ENCODE results near the gene PDXP. TPM values are rescaled to one million over a fixed set of nuclear protein-coding genes. Genes with fewer than 3 reads are reported as not detected.

PDXP gene
- total and polyA plus RNA-seq, 2 donors (not counting 3 experiments of a cell fraction or from before 2014, with no cell fraction given), result 18.0 to 20.0 TPM

GRCh38 chr22:37701141-37701786 is 42.7 kb downstream of the PDXP start:
- Histone ChIP-seq H3K9me1 (replicated peaks; ENCODE audit: control insufficient read depth, extremely low read depth, insufficient read depth, low read length) (no peaks in the 10 kb centered on the region), H3K4me1 (ENCODE audit: control insufficient read depth, extremely low read depth, insufficient read depth, low read length) (peaks cover 6% of the 10 kb centered on the region), H3K27ac (ENCODE audit: insufficient read depth, low read depth, low read length) (no peak overlapping the region), H3K36me3 (ENCODE audit: control insufficient read depth in 2 of 2, extremely low read depth in 1 of 2, insufficient read depth in 2 of 2, low read length in 2 of 2) (no peaks in the 10 kb centered on the region), H3K79me2 (ENCODE audit: control insufficient read depth, insufficient read depth, low read length) (no peaks in the 10 kb centered on the region), H4K20me1 (replicated peaks; ENCODE audit: control insufficient read depth, extremely low read depth, insufficient read depth, low read length) (no peaks in the 10 kb centered on the region), H3K9me3 (replicated peaks; ENCODE audit: control insufficient read depth, insufficient read depth, low read length) (no peaks in the 10 kb centered on the region), H3K4me3 (replicated peaks in 1 of 3; ENCODE audit: insufficient read depth in 1 of 3, low read depth in 1 of 3, low read length in 3 of 3) (no peak overlapping the region), H2AFZ (ENCODE audit: low read depth, low read length) (peak overlapping the region; percentile 7), H3K4me2 (ENCODE audit: insufficient read depth, low read length) (no peak overlapping the region), H3K27me3 (ENCODE audit: control insufficient read depth in 2 of 2, insufficient read depth in 2 of 2, low read length in 2 of 2) (no peaks in the 10 kb centered on the region), H3K9ac (replicated peaks; ENCODE audit: extremely low read depth, insufficient read depth, low read length) (no peak overlapping the region)
- TF ChIP-seq EZH2 (IDR thresholded peaks at IDR 0.05; ENCODE audit: borderline replicate concordance, low read depth, low read length, severe bottlenecking) (no peak), POLR2A (IDR thresholded peaks at IDR 0.05; ENCODE audit: low read depth, low read length) (no peak), CTCF (IDR thresholded peaks at IDR 0.05; ENCODE audit: extremely low read depth in 1 of 2, insufficient read depth in 1 of 2, low read depth in 1 of 2, low read length in 2 of 2) (no peak), POLR2AphosphoS5 (IDR thresholded peaks at IDR 0.05; ENCODE audit: insufficient read depth, low read depth, low read length) (no peak), GATA2 (IDR thresholded peaks at IDR 0.05; ENCODE audit: insufficient read depth, insufficient read length, low read depth, low read length) (no peak), FOS (IDR thresholded peaks at IDR 0.05; ENCODE audit: borderline replicate concordance, insufficient read depth, low read length) (no peak), MAX (IDR thresholded peaks at IDR 0.05; ENCODE audit: insufficient read depth, insufficient read length) (no peak), MYC (IDR thresholded peaks at IDR 0.05; ENCODE audit: low read depth, low read length) (no peak)
- ChIA-PET CTCF (no interaction called here), POLR2A (no interaction called here)
- dilution Hi-C loops (cut with MboI; ENCODE audit: extremely low pct_ligation_motif_present, low sequenced_read_pairs) (no loop called here), intact Hi-C loops (cut with micrococcal nuclease) (no loop called here)
- no TSS peak for BruUV-seq (replicated peaks)
- DNase-seq (ENCODE audit: low read depth, low spot score) (peak; percentile 20), FAIRE-seq (no peak)

Measured in endothelial cell of umbilical vein (primary cell).